HG02571 (cell line): ENCODE data around the gene SH3GLB2.
"Not testable (repeated sequence)": the region's sequence is repeated elsewhere in the genome, so short reads cannot be mapped to it uniquely, and the experiment has no call there.

Source experiments
- ATAC-seq: cut with Tn5 transposase; IDR thresholded peaks from one replicate; pipeline ENCODE4 v1.9.1; 2021; ENCODE audit warnings: mild to moderate bottlenecking, moderate library complexity; ENCODE audit not compliant: unreplicated experiment

The SH3GLB2 gene

DNA sequence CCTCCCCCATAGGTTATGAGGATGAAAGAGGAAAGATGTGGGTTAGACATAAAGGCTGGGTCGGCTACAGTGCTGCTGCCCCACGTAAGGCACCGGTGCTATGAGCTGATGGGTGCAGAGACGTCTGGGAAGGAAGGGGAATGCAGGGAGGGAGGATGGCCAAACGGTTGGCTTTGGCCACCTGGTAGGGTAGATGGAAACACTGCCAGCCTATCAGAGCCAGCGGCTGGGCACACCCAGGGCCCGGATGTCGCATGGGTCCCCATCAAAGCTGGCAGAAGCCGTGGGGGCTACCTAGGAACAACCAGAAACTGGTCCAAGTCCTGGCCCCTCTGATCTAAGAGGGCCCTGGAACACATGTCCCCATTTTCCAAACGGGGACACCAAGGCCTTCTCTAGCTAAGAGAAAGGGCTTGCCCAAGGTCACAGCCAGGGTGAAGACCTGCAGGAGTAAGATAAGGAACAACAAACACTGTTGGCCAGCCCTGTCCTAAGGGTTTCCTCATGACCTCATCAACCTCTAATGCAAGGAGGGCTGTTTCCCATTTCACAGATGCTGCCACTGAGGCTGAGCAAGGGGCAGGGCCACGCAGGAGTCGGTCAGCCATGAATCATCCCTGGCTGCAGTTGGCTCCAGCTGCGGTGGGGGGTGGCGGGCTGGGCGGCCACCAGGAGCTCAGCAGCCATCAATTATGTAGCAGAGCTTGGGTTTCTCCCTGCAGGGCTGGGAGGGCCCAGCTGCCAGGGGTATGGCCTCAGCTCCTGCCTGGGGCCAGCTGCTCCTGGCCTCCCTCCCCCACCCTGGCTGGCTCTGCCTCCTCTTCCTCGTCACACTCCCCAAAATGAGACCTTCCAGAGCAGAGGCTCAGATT, 4.9 kb downstream of the SH3GLB2 start:
- ATAC-seq, result no peak

DNA sequence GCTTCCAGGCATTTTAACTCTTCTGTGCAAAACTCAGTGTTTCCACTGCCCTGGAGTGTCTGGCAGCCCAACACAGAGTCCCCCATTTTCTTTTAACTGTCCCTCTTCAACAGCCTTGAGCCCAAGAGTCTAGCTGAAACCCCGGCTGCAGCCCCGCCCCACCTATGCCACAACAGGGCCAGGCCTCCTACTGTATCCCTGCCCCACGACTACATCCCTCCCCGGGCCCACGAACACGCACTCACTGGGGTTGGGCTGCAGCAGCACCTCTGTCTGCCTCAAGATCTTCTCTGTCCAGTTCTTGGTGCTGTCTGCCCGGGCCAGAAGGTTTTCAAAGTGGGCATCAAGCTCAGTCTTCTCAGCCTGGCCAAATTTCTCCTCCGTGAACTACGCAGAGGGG, 6.1 kb downstream of the SH3GLB2 start:
- ATAC-seq, result no peak

DNA sequence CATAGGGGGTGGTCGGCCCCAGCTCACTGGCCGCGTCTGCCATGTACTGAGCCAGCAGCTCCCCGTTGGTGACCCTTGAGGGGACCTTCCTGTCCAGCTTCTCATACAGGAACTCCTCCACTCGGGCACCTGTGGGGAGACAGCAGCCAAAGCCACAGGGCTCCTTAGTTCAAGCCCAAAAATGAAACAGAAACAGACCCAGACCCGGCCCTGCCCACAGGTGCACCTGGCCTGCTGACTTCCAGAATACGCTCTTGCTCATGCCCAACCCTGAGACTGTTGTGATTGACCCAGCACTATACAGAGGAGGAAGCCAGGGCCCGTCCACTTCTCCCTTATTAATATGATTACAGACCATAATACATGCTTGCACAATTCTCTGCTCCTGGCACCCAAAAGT, 7.0 kb downstream of the SH3GLB2 start:
- ATAC-seq, result peak; percentile 61

DNA sequence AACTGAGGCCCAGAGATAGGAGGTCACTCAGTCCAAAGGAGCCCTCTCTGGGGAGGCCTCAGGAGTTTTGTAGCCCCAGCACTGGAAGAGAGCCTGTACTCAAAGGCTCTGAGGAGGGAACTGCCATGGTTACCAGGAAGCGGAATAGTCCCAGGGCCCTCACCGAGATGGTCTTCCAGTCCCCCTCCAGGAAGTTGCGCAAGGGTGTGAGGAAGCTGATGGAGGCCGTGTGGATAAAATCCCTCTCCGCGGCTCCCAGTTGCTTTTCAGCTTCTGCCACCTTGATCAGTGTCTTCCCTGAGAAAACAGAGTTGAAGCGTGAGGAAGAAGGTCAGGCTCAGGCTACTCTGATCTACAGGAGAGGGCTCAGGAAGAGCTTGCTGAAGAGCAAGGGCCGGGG, 13.5 kb downstream of the SH3GLB2 start:
- no peak for ATAC-seq

DNA sequence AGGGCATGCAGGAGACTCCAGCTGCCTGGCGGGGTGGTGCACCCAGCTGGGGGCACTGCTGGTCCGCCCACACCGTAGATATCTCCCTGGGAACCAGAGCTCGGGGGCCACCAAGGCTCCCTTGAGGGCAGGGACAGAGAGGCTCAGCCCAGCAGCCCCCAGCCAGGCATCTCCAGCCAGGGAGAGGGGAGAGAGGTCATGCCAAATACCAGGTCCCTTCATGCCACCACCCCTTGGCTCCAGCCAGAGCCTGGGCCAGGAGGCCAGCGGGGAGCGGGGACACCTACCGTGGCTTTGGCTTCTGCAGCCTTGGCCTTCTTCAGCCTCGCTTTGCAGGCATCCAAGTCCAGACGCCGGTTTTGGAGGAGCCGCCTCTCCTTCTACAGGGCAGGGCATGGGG, 14.0 kb downstream of the SH3GLB2 start:
- no peak for ATAC-seq

DNA sequence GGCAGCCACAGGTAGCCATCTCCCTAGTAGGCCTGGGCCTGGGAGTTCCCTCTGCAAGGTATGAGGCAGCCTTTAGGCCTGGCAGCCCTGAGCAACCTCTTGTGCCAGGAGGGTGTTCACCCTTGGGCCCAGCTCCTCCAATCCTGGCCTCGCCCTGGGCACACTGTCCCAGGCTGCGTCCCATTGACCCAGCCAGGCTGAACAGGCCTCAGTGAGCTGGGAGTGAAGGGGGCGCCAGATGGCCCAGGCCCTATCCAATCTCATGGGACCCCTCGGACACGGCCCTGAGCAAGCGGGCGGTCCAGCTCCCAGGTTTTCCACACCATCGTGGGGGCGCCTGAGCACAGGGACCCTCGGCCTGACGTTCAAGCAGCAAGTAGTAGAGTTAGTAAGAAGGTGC, 14.5 kb downstream of the SH3GLB2 start:
- ATAC-seq, result no peak

DNA sequence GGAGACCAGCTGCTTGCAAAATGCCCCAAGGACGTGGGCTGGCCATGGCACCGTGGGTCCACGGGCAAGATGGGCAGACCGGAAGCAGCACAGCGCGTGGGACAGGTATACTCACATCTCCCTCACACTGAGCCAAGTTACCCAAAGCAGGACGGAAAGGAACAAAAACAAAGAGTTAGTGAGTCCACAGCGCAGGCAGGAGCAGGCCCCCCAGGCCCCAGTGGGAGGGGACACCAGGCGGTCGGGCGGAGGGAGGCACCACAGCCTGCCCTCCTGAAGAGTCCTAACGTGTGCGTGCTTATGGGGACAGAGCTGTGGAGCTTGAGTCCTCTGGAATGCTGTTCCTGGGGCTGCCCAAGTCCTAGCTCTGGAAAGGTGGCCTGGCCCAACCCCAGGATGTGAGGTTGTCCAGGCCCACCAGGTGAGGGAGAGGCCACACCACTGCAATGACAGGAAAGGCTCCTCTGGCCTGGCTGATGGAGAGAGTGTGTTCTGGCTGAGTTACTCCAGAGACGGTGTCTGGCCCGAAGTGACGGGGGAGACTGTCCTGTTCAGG, 15.2 kb downstream of the SH3GLB2 start:
- ATAC-seq, result no peak

DNA sequence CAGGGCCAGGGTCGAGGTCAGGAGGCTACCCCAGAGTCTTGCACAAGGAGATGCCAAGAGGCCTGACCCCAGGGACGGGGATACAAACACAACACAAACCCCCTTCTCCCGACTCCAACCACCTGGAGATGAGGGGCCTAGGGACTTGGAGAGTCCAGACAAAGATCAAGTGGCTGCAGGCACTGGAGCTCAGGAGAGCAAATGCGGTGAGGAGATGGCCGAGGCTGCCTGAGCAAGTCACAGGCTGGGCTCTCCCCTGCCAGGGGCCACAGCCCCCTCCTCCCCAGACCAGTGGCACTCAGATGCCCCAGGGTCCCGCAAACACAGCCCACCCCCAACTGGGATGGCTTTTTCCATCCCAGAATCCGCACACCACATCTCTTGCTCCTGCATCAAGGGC, 15.8 kb downstream of the SH3GLB2 start:
- no peak for ATAC-seq

DNA sequence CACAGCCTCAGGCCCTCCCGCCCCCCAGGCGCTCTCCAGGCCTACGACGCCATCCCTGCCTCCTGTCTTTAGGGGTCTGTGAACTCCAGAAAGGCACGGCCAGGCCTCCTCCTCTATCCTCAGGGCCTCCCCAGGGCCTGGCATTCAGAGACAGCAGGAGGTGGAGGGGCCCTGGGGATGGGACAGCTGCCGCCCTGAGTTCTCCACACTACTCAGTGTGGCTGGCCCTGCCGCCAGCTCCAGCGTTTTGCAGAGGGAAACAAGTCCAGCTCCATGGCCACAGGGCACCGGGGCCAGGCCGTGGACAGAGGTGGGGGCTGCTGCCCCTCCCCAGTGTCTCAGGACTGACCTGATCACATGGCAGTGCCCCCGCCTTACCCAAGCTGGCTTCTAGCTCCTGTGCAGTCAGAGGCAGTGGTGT, 16.4 kb downstream of the SH3GLB2 start:
- no peak for ATAC-seq

DNA sequence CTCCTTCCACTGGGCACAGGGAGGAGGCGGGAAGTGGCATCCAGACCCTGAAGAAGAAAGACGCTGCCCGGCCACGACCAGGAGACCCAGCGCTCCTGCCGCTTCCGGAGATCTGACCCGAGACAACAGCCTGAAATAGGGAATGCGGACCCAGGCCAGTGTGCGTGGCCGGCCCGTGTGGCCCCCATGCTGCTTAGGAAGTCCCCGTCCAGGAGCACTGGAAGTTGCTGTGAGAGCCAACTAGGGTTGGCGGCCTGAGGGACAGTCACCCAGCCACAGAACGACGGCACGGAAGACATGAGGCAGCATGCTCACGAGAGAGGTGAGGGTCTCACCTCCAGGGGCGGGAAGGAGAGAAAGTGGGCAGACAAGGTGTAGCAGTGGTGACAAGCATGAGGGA, 17.0 kb downstream of the SH3GLB2 start:
- ATAC-seq, result no peak

DNA sequence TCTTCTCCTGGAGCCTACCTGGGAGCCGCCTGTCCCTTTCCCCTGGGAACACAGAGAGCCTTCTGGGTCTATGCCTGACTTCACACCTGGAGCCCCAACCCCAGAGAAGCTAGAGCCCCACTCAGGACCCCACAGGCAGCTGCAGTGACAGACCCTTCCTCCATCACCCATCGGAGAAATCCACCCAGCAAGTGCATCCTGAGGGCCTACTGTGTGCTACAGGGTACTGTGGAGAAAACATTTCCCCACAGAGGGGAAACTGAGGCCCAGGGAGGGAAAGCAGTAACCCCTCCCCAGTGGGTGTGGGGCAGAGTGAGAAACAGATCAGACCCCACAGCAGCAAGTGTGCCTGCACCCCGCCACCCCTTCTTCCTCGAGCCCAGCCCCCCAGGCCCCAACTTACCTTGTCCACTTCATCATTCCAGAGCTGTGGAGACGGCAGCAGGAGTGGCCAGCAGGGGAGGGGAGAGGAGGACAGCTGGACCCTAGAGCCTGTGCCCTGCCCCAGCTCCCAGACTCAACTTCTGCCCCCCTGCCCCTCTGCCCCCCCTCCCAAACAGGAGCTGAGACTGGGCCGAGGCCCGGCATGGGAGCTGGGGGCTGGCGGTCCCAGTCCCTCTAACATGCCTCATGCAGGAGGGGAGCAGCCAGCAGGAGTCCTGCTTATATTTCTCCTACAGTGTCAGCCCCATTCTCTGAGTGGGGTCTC, 17.7 kb downstream of the SH3GLB2 start:
- no peak for ATAC-seq

DNA sequence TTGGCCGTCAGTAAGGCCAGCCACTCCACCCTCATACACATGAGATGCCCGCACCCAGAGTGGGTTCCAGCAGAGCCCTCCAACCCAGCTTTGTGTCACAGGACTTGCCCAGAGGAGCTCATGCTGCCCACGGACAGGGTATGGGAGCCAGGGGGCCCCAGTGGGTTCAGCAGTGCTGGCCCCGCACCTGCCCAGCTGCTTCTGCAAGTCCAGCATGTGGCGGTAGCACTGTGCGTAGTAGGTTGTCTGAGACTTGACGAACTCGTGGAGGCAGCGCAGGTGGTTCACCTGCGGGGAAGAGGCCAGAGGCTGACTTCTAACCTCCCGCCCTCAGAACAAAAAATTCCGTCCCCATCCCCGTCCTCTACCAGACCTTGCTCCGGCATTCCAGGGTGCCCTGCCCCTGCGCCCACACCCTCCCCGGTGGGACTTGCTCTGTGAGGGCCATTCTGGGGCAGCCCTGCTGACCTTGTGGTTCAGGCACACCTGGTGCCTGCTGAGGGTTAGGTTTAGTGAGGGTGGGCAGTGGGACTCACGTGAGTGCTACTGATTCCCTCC, 18.5 kb downstream of the SH3GLB2 start:
- ATAC-seq, result no peak

DNA sequence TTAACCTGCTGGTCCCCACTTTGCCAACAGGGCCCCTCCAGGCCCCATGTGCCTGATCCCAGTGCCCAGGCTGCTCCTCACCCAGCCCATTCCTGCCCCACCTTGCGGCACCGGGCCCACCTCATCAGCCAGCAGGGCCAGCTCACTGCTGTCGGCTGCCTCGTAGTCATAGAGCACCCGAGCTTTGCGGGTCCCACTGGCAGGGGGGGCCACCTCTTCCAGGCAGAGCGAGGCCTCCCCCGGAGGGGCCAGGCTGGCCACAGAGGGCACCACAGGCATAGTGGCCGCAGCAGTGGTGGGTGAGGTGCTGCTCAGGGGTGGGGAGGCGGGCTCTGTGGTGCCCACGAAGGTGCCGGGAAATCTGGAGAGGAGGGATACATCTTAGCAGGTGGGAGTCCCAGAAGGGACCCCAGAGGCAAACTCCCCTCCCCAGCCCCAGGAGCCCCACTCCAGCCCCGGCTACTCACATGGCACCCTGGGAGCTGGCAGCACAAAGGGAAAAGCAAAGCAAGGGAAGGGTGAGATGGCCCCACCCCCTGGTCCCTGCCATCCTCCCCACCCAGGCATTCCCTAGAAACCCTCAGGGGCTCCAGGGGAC, 19.0 kb downstream of the SH3GLB2 start:
- no peak for ATAC-seq

DNA sequence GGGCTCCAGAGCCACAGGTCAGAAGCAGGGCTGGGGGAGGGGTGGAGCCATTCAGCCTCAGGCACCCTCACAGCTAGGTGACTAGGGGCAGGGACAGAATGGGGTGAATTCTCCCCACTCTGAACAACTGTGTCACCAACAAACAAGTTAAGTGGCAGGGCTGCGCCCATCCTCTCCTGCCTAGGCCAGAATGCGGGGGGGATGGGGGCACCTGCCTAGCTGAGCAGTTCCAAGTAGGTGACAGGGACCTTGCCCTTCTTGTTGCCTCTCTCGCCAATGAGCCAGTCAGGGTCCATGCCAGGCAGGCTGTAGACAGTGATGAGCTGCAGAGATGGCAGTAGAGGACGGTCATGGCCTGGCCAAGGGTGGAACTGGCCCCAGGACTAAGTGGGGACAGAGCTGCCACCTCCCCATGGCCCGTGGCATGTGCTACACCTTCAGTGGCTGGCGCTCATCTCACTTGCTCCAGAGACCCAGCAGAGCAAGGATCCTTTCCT, 19.6 kb downstream of the SH3GLB2 start:
- no peak for ATAC-seq

DNA sequence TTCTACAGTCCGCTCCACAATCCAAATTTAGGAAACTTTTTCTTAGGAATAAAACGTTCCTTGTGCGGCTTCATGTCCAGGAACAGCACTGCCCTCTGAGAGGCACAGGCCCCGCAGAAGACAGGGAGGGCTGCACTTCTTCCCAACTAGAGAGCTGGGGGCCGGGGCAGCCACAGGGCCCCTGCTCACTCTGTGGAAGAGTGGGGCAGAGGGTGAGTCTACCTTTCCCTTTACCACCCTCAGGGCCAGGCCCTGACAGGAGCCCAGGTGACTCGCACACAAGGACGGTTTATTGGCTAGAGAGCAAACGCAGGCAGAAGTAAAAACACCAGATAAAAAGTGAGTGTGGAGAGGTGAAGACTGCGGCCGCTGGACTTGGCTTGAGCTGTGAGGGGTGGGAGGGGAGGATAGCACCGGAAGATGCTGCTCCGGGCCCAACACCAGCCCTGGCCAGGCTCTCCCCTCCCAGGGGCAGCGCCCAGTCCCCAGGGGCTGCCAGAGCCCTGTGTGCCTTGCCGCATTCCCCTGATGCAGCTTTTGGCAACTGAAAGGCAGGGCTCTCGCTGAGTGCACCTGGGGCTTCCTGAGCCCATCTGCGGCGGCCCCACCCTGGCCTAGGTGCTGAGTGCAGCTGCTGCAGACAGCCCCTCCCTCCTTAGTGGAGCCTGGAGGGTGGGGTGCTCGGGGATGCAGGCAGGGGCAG, 20.2 kb downstream of the SH3GLB2 start:
- no peak for ATAC-seq

DNA sequence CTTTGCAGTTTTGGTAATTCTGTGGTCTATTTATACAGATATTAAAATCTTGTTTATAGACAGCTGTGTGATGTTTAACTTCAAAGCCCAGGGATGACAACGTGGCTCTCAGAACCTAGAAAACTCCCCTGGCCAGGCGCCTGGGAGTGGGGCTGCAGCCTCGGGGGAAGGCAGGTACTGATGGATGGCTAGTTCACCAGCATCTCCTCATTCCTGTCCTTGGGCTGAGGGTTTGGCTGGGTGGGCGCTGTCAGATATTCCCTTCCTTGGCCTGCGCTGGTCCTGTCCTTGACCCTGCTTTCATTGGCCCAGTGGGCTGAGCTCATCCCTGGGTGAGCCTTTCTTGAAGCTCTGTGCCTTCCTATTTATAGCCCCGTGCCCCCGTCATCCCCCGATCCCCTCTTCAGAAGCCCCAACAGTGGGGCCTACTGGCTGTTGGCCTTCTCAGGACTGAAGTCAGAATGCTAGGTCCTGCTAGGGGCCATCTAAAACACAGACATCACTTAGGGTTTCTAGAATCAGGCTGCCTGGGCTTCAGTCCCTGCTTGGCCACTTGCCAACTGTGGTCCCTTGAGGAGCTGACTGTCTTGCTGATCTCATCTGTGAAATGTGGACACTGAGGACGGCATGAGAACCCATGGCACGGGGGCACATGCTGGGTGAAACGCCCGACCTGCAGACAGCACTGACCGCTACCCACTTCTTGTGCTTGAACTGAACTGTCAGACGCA, 20.9 kb downstream of the SH3GLB2 start:
- no peak for ATAC-seq

DNA sequence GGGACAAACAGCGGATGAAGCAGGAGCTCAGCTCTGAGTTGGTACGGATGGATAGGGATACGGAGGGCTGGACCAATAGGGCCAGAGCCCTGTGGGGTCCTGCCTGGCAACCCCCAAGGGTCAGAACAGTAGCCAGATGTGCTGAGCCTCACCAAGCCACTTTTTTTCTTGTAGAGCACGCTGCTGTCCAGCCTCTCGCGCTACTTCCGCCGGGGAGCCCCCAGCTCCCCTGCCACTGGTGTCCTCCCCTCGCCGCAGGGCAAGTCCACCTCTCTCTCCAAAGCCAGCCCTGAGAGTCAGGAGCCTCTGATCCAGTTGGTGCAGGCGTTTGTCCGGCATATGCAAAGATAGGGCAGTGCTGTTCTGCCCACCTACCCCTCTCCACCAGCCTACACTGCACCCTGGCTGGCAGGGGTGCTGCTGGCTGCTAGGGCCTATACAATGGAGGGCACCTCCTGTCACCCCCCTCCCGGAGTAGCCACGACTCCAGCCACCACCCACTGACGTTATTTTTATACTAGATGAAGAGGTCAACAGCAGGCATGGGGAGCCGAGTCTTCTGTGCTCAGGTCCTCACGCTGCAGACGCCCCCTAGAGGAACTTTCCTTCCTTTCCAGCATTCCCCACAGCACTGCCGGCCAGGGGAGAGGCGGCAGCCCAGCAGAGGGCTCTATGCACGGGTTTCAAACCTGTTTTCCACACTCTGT, 21.6 kb downstream of the SH3GLB2 start:
- ATAC-seq, result no peak

DNA sequence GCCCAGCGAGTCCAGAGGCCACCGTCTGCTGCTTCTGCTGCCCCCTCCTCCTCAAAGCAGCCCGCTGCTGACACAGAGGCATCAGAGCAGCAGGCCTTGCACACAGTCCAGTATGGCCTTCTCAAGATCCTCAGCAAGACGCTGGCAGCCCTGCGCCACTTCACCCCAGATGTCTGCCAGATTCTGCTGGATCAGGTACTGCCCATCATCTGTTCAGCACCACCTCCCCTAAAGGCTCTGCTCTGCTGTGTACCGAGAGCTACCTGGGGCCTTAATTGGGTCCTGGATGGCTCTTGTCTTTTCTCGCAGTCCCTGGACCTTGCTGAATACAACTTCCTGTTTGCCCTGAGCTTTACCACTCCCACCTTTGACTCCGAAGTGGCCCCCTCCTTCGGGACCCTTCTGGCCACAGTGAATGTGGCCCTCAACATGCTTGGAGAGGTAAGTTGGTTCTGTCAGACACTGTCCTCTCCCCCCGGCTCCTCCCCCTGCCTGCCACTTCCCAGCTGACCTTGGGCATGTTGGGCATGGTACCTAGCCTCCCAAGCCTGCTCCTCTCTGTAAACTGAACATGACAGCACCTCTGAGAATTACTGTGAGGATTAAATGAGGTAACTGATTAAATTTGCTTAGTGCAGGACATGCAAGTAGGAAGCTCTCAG, 22.7 kb downstream of the SH3GLB2 start:
- ATAC-seq, result no peak

DNA sequence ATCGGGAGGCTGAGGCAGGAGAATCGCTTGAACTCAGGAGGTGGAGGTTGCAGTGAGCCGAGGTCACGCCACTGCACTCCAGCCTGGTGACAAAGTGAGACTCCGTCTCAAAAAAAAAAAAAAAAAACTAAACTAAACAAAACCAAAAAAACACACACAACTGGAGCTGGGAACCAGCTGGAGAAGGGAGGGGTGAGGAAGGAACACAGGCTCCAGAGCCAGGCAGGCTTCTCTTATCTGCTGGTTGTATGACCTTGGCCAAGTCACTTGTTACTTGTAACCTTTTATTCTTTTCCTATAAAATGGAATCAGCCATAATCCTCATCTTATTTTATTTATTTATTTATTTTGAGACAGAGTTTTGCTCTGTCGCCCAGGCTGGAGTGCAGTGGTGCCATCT, 24.0 kb downstream of the SH3GLB2 start:
- not testable (repeated sequence) for ATAC-seq
